ENCODE measurements around the gene ABCA3. TPM values are rescaled to one million over a fixed set of nuclear protein-coding genes. Genes with fewer than 3 reads are reported as not detected.

Gene ABCA3
- polyA plus RNA-seq, 1 donor from 2014 or later, result 30.7 TPM

GRCh38 chr16:2280981-2281542, 59.5 kb downstream of the ABCA3 start:
- Histone ChIP-seq H4K20me1 (ENCODE audit: insufficient read depth) (no peaks in the 10 kb centered on the region), H3F3A (ENCODE audit: insufficient read depth, low read length, poor library complexity, severe bottlenecking) (no peaks in the 10 kb centered on the region), H3K4me3 (ENCODE audit: low read length) (no peak overlapping the region), H3K9me2 (ENCODE audit: insufficient read depth, low read length) (no peaks in the 10 kb centered on the region), H3K79me2 (replicated peaks; ENCODE audit: insufficient read depth, low read length) (no peaks in the 10 kb centered on the region), H3K27me3 (ENCODE audit: insufficient read depth, low read depth, low read length) (no peaks in the 10 kb centered on the region), H3K27ac (ENCODE audit: low read length) (no peak overlapping the region), H2AFZ (ENCODE audit: low read depth, low read length) (no peak overlapping the region), H3K9me3 (ENCODE audit: low read length) (no peaks in the 10 kb centered on the region), H3K36me3 (ENCODE audit: insufficient read depth, low read length) (no peaks in the 10 kb centered on the region), H3K9ac (ENCODE audit: low read length) (no peak overlapping the region), H3K4me2 (ENCODE audit: low read length) (no peak overlapping the region)
- no peak for TF ChIP-seq MXI1 (conservative IDR thresholded peaks at IDR 0.05; ENCODE audit: poor library complexity, severe bottlenecking)
- TF ChIP-seq, protein P1, sequence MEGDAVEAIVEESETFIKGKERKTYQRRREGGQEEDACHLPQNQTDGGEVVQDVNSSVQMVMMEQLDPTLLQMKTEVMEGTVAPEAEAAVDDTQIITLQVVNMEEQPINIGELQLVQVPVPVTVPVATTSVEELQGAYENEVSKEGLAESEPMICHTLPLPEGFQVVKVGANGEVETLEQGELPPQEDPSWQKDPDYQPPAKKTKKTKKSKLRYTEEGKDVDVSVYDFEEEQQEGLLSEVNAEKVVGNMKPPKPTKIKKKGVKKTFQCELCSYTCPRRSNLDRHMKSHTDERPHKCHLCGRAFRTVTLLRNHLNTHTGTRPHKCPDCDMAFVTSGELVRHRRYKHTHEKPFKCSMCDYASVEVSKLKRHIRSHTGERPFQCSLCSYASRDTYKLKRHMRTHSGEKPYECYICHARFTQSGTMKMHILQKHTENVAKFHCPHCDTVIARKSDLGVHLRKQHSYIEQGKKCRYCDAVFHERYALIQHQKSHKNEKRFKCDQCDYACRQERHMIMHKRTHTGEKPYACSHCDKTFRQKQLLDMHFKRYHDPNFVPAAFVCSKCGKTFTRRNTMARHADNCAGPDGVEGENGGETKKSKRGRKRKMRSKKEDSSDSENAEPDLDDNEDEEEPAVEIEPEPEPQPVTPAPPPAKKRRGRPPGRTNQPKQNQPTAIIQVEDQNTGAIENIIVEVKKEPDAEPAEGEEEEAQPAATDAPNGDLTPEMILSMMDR (IDR thresholded peaks at IDR 0.05; ENCODE audit: poor library complexity, severe bottlenecking), result no peak
- TF ChIP-seq EP300 (conservative IDR thresholded peaks at IDR 0.05; ENCODE audit: poor library complexity, severe bottlenecking), result no peak
- no peak for TF ChIP-seq RAD21 (conservative IDR thresholded peaks at IDR 0.05)
- TF ChIP-seq SMC3 (conservative IDR thresholded peaks at IDR 0.05; ENCODE audit: poor library complexity), result no peak
- TF ChIP-seq EZH2 (IDR thresholded peaks at IDR 0.05; ENCODE audit: borderline replicate concordance, insufficient read depth, low read length, poor library complexity, severe bottlenecking), result no peak
- no peak for TF ChIP-seq POLR2AphosphoS5 (IDR thresholded peaks at IDR 0.05)
- TF ChIP-seq, protein P2, sequence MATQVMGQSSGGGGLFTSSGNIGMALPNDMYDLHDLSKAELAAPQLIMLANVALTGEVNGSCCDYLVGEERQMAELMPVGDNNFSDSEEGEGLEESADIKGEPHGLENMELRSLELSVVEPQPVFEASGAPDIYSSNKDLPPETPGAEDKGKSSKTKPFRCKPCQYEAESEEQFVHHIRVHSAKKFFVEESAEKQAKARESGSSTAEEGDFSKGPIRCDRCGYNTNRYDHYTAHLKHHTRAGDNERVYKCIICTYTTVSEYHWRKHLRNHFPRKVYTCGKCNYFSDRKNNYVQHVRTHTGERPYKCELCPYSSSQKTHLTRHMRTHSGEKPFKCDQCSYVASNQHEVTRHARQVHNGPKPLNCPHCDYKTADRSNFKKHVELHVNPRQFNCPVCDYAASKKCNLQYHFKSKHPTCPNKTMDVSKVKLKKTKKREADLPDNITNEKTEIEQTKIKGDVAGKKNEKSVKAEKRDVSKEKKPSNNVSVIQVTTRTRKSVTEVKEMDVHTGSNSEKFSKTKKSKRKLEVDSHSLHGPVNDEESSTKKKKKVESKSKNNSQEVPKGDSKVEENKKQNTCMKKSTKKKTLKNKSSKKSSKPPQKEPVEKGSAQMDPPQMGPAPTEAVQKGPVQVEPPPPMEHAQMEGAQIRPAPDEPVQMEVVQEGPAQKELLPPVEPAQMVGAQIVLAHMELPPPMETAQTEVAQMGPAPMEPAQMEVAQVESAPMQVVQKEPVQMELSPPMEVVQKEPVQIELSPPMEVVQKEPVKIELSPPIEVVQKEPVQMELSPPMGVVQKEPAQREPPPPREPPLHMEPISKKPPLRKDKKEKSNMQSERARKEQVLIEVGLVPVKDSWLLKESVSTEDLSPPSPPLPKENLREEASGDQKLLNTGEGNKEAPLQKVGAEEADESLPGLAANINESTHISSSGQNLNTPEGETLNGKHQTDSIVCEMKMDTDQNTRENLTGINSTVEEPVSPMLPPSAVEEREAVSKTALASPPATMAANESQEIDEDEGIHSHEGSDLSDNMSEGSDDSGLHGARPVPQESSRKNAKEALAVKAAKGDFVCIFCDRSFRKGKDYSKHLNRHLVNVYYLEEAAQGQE (IDR thresholded peaks at IDR 0.05; ENCODE audit: borderline replicate concordance), result no peak
- no peak for TF ChIP-seq TAF1 (IDR thresholded peaks at IDR 0.05; ENCODE audit: low read depth)

- H3K9ac ChIP-seq (ENCODE audit: low read length), result no peak overlapping the region
Observed at GRCh38 chr16:2280461-2280860, 60.1 kb downstream of the ABCA3 start.

More at GRCh38 chr16:2280461-2280860, 60.1 kb downstream of the ABCA3 start:
- H3F3A ChIP-seq (ENCODE audit: insufficient read depth, low read length, poor library complexity, severe bottlenecking), result no peaks in the 10 kb centered on the region
- H3K27me3 ChIP-seq (ENCODE audit: insufficient read depth, low read depth, low read length), result no peaks in the 10 kb centered on the region
- H3K4me3 ChIP-seq (ENCODE audit: low read length), result no peak overlapping the region
- no peak overlapping the region for H3K4me2 ChIP-seq (ENCODE audit: low read length)
- no peaks in the 10 kb centered on the region for H4K20me1 ChIP-seq (ENCODE audit: insufficient read depth)
- no peak overlapping the region for H2AFZ ChIP-seq (ENCODE audit: low read depth, low read length)
- H3K36me3 ChIP-seq (ENCODE audit: insufficient read depth, low read length), result no peaks in the 10 kb centered on the region
- H3K9me2 ChIP-seq (ENCODE audit: insufficient read depth, low read length), result no peaks in the 10 kb centered on the region
- no peaks in the 10 kb centered on the region for H3K79me2 ChIP-seq (replicated peaks; ENCODE audit: insufficient read depth, low read length)
- no peaks in the 10 kb centered on the region for H3K9me3 ChIP-seq (ENCODE audit: low read length)
- no peak for TF ChIP-seq SMC3 (conservative IDR thresholded peaks at IDR 0.05; ENCODE audit: poor library complexity)
- TF ChIP-seq, protein P2 (IDR thresholded peaks at IDR 0.05; ENCODE audit: borderline replicate concordance), result no peak
- TF ChIP-seq MXI1 (conservative IDR thresholded peaks at IDR 0.05; ENCODE audit: poor library complexity, severe bottlenecking), result no peak
- TF ChIP-seq, protein P1 (IDR thresholded peaks at IDR 0.05; ENCODE audit: poor library complexity, severe bottlenecking), result no peak
- no peak for TF ChIP-seq EP300 (conservative IDR thresholded peaks at IDR 0.05; ENCODE audit: poor library complexity, severe bottlenecking)
- TF ChIP-seq EZH2 (IDR thresholded peaks at IDR 0.05; ENCODE audit: borderline replicate concordance, insufficient read depth, low read length, poor library complexity, severe bottlenecking), result no peak
- TF ChIP-seq RAD21 (conservative IDR thresholded peaks at IDR 0.05), result no peak
- no peak for TF ChIP-seq POLR2AphosphoS5 (IDR thresholded peaks at IDR 0.05)
- TF ChIP-seq TAF1 (IDR thresholded peaks at IDR 0.05; ENCODE audit: low read depth), result no peak
- no peak overlapping the region for H3K27ac ChIP-seq (ENCODE audit: low read length)
